Mammary epithelial cell (primary cell): ENCODE results near the gene RCOR3.

Experiments
- CTCF ChIP-seq, 2 donors: IDR thresholded peaks in 1 of 2; conservative IDR thresholded peaks in 1 of 2; 2 replicates each; pipeline ENCODE4 v1.5.1; 2011 to 2012; ENCODE audit warnings: inconsistent platforms in 2 of 2, low read length in 2 of 2, mild to moderate bottlenecking in 2 of 2, control low read depth in 1 of 2, low read depth in 1 of 2; ENCODE audit not compliant: insufficient read depth in 1 of 2; ENCODE audit errors: extremely low read depth in 1 of 2
- EZH2 ChIP-seq: IDR thresholded peaks from 2 replicates; pipeline ENCODE4 v1.6.1; 2012; ENCODE audit warnings: low read length, inconsistent platforms, borderline replicate concordance

DNA sequence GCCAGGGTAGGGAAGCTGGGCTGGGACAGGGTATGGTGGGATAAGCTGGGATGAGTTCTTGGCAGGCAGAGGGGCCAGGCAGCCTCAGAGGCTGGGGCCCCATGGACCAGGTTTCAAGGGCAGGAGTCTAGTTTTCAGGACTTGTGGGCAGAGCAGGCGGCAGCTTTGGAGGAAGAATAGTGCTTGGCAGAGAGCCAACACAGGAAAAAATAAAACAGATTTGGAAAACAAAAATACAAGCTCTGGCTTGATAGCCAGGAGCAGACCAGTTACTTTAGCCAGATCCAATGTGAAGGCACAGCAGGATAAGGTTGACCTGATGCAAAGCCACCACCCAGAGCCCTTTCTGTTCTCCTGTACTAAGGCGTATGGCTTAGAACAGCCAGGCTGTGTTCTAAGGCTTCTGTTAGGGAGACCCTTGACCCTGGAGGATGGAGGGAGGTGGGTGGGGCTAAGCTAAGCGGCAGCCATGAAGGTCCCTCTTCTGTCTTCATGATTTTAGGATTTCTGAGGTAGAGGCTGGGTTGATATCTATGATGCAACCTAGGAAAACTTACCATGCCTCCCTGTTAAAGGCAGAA, 73.0 kb downstream of the RCOR3 start:
- no peak for TF ChIP-seq CTCF (conservative IDR thresholded peaks at IDR 0.05 in 1 of 2, IDR thresholded peaks at IDR 0.05 in 1 of 2; ENCODE audit: extremely low read depth in 1 of 2, insufficient read depth in 1 of 2, low read depth in 1 of 2, low read length in 2 of 2)
- no peak for TF ChIP-seq EZH2
